Ascending aorta (tissue), 2 donors: Measurements from ENCODE around the gene GPA33. TPM values are rescaled to one million over a fixed set of nuclear protein-coding genes. Genes with fewer than 3 reads are reported as not detected.

Experiments used
- DNase-seq, 2 donors: peaks; one replicate each; pipeline ENCODE4 v3.0.0-alpha.2; 2019; ENCODE audit warnings: low spot score in 2 of 2
- H3K27ac ChIP-seq, 2 donors: fragments of 200-600 bp; sonication (generic); one replicate each; pipeline ENCODE4 v1.5.1; 2016 to 2017; ENCODE audit warnings: mild to moderate bottlenecking in 1 of 2
- H3K27me3 ChIP-seq: fragments of 200-600 bp; sonication (generic); one replicate; pipeline ENCODE4 v1.5.1; 2017
- H3K36me3 ChIP-seq, 2 donors: fragments of 200-600 bp; sonication (generic); one replicate each; pipeline ENCODE4 v1.5.1; 2016
- H3K4me1 ChIP-seq, 2 donors: fragments of 200-600 bp; sonication (generic); one replicate each; pipeline ENCODE4 v1.5.1; 2016 to 2017; ENCODE audit warnings: mild to moderate bottlenecking in 1 of 2
- H3K4me3 ChIP-seq, 2 donors: fragments of 200-600 bp; sonication (generic); one replicate each; pipeline ENCODE4 v1.5.1; 2016 to 2017; ENCODE audit warnings: mild to moderate bottlenecking in 1 of 2
- H3K9me3 ChIP-seq, 2 donors: fragments of 200-600 bp; sonication (generic); one replicate each; pipeline ENCODE4 v1.5.1; 2016
- intact Hi-C: fragments of 100-400 bp; cut with DNase I; formaldehyde crosslinking; loops from one replicate; pipeline ENCODE4 v1.15.1; 2023
- total RNA-seq: library from RNA; depleted of rRNA; stranded (reverse); fragments of >200 nt; gene quantifications from one replicate; pipeline ENCODE4 v1.1.0, GENCODE V29; 2016
- TF ChIP-seq, protein P1 (sequence below), 3 experiments: fragments of 200-600 bp in 2 of 3; fragments of 450-650 bp in 1 of 3; sonication (generic) in 2 of 3; IDR thresholded peaks; one replicate each; pipeline ENCODE4 v1.5.1; 2016 to 2019; ENCODE audit warnings: antibody characterized with exemption in 3 of 3, mild to moderate bottlenecking in 1 of 3, moderate library complexity in 1 of 3

GPA33 gene
- total RNA-seq, 1 donor from 2014 or later = not detected

DNA sequence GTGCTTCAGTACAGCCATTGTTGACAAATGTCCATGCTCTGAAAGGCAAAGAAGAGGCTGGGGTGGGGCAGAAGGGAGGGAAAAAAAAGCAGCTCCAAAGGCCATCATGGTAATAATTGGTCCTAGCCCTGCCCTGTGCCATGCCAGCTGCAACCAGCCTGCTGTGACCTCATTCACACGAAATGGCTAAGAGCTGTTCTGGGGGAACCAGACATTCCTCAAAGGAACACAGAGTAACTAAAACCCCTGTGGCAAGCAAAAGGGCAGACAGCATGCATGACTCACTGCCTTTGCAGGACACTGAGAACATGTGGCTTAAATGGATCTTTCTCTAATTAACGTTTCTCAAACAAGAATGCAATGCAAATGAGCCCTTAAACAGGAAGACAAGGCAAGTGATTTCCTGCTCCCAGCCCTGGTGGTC lies 46.0 kb upstream of the GPA33 start:
- no peak overlapping the region for H3K27ac ChIP-seq
- H3K27me3 ChIP-seq = no peaks in the 10 kb centered on the region
- DNase-seq = no peak
- no peaks in the 10 kb centered on the region for H3K9me3 ChIP-seq
- H3K36me3 ChIP-seq = no peaks in the 10 kb centered on the region
- intact Hi-C loops = no loop called here
- TF ChIP-seq, protein P1, sequence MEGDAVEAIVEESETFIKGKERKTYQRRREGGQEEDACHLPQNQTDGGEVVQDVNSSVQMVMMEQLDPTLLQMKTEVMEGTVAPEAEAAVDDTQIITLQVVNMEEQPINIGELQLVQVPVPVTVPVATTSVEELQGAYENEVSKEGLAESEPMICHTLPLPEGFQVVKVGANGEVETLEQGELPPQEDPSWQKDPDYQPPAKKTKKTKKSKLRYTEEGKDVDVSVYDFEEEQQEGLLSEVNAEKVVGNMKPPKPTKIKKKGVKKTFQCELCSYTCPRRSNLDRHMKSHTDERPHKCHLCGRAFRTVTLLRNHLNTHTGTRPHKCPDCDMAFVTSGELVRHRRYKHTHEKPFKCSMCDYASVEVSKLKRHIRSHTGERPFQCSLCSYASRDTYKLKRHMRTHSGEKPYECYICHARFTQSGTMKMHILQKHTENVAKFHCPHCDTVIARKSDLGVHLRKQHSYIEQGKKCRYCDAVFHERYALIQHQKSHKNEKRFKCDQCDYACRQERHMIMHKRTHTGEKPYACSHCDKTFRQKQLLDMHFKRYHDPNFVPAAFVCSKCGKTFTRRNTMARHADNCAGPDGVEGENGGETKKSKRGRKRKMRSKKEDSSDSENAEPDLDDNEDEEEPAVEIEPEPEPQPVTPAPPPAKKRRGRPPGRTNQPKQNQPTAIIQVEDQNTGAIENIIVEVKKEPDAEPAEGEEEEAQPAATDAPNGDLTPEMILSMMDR (IDR thresholded peaks at IDR 0.05) = no peak
- no peak overlapping the region for H3K4me3 ChIP-seq
- no peaks in the 10 kb centered on the region for H3K4me1 ChIP-seq

DNA sequence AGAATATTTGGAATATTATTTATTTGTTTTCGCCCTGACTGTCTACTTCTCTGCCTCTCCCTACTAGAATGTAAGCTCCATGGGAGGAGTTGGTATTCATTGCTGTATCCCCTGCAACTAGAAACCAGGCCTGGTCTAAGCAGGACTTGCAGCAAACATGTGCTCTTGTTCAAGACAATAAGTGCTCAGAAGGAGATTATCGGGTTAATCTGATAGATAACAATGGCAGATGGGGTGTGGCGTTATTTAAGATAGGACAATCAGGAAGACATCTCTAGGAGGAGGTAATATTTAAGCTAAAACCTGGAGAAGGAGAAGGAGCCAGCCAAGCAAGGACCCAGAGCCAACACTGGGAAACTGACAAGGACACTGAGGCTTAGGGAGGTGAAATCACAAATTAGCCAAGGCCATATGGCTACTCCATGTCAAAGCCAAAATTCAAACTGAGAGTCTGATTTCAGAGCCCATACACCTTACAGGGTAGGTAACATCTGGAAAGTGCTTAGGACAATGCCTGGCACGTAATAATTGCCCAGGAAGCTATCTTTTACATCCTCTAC lies 45.2 kb upstream of the GPA33 start:
- H3K4me1 ChIP-seq = no peaks in the 10 kb centered on the region
- intact Hi-C loops = no loop called here
- TF ChIP-seq, protein P1 (IDR thresholded peaks at IDR 0.05) = no peak
- no peaks in the 10 kb centered on the region for H3K27me3 ChIP-seq
- no peak overlapping the region for H3K27ac ChIP-seq
- H3K4me3 ChIP-seq = no peak overlapping the region
- no peaks in the 10 kb centered on the region for H3K36me3 ChIP-seq
- H3K9me3 ChIP-seq = no peaks in the 10 kb centered on the region
- DNase-seq = no peak

DNA sequence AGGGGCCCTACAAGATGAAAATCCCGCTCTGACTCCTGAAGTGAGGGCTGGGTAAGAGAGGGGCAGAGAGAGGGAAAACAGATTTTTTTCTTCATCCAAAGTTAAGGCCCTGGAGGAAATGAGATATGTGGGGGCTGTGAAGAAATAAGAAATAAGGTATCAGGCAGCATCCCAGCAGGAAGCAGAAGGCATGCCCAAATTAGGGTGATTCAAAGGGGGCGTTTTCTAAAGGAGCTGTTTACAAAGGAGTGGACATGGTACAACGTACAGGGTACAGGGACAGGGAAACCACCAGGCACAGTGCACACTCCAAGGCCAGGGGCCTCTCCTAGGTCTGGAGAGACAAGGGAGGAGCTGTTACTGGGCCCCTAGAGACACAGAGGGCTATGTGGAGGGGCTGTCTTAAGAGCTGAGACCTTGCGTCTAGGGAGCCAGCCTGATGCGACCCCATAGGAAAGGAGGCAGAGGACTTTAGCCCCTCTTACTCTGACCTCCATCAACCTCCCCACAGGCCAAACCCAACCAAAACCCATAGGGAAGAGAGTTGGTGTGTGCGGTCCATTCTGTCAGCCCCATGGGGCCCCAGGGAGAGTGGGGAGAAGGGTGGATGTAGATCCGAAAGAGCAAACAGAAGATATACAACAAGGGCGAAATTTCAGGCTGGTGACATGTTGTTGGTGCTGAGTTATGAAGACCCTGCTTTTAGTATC lies 42.3 kb upstream of the GPA33 start:
- no peak for DNase-seq
- TF ChIP-seq, protein P1 (IDR thresholded peaks at IDR 0.05) = no peak
- intact Hi-C loops = no loop called here
- H3K27ac ChIP-seq = no peak overlapping the region
- H3K4me3 ChIP-seq = no peak overlapping the region
- H3K9me3 ChIP-seq = no peaks in the 10 kb centered on the region
- H3K4me1 ChIP-seq = no peaks in the 10 kb centered on the region
- H3K36me3 ChIP-seq = no peaks in the 10 kb centered on the region
- H3K27me3 ChIP-seq = no peaks in the 10 kb centered on the region

DNA sequence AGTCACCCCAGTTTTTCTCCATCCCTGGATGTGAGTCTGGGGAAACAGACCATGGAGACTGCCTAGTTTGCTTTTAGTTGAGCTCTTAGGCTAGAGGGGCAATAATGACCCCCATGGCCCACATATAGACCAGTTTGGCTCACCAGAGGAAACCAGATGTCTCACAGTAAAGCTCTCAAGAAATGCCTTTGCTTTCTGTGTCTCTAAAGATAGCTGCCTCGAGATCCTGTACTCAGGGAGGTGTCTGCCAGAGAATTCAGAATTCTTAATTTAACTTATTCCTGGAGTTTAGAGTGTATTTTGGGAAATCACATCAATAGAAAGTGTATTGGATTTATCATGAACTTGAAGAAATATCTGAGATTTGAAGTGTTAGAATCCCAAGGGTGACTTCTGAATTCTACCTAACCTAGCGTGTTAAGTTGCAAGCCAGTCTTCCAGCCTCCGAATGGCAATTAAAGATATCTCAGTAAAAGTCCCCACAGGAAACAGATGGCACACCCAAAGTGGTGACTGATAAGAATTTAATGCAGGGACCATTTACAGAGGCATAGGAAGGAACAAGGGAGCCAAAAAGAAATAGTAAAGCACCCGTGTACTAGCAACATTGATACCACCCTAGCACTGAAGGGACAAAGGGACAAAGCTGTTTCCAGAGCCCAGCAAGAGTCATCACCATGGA lies 40.8 kb upstream of the GPA33 start:
- intact Hi-C loops = no loop called here
- Histone ChIP-seq H3K36me3 (peaks cover 10% of the 10 kb centered on the region in 2 donors), H3K9me3 (no peaks in the 10 kb centered on the region), H3K27me3 (no peaks in the 10 kb centered on the region), H3K4me1 (no peaks in the 10 kb centered on the region), H3K27ac (no peak overlapping the region), H3K4me3 (no peak overlapping the region)
- DNase-seq = no peak
- TF ChIP-seq, protein P1 (IDR thresholded peaks at IDR 0.05) = no peak

DNA sequence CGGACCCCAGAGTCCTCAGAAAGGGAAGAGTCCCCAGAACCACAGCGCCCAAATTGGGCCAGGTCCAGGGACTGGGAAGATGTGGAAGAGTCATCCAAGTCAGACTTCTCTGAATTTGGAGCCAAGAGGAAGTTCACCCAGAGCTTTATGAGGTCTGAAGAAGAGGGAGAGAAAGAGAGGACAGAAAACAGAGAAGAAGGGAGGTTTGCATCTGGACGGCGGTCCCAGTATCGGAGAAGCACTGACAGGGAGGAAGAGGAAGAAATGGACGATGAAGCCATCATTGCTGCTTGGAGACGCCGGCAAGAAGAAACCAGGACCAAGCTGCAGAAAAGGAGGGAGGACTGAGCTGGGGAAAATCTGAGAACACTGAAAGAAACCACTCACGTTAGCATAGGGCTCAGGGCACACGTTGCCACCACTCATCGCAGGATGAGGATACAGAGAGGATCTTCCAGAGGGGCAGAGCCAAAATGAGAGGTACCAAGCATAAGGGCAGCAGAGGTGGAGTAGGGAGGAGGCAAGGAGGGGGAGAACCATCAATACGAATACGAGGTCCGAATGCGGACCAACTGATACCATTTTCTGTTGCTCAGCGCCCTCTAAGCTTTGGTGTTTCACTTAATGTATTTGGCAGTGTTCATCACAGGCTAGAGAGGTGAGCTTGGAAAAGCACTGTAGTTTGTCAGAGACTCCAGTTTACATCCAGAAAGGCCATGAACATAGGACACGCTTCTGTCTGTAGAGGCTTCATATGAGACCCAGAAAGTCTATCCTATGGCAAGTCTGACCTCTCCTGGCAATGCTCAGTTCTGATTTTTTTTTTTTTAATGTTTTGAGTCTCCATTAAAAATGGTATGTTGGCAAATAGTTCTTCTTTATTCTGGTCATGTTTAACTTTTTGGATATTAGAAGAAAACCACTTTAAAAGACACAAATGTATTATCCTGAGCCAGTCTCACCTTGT lies 38.4 kb upstream of the GPA33 start:
- peaks cover 15 to 16% of the 10 kb centered on the region in 2 donors for H3K36me3 ChIP-seq
- no peak for DNase-seq
- H3K4me3 ChIP-seq = no peak overlapping the region
- TF ChIP-seq, protein P1 (IDR thresholded peaks at IDR 0.05) = no peak
- no peak overlapping the region for H3K27ac ChIP-seq
- intact Hi-C loops = loop anchor here (5.0 kb wide), 1 partner anchor 61 kb away; no protein-coding TSS in a partner anchor
- no peaks in the 10 kb centered on the region for H3K27me3 ChIP-seq
- H3K4me1 ChIP-seq = no peaks in the 10 kb centered on the region
- no peaks in the 10 kb centered on the region for H3K9me3 ChIP-seq
